Activated CD4-positive, alpha-beta memory T cell treated with anti-CD3 and anti-CD28 coated beads for 36 hours (primary cell): ENCODE measurements around the gene ANKRD40. TPM values are rescaled to one million over a fixed set of nuclear protein-coding genes. Genes with fewer than 3 reads are reported as not detected.

Source experiments
- CTCF ChIA-PET: fragments of 350-600 bp; sonication (Branson Sonifier 250); formaldehyde crosslinking; loops from one replicate; lab custom pipeline; 2021; ENCODE audit warnings: antibody characterized with exemption, inconsistent platforms; lab: Charles Lee
- POLR2A ChIA-PET: fragments of 350-600 bp; sonication (Branson Sonifier 250); formaldehyde crosslinking; loops from one replicate; lab custom pipeline; 2021; ENCODE audit warnings: antibody characterized with exemption; lab: Charles Lee
- DNase-seq: peaks from one replicate; pipeline ENCODE4 v3.0.0-alpha.2; 2020
- H3K27ac Mint-ChIP-seq: one replicate; pipeline ENCODE4 v1.8.0; 2021; ENCODE audit warnings: mixed read lengths
- H3K27me3 Mint-ChIP-seq: one replicate; pipeline ENCODE4 v1.8.0; 2021; ENCODE audit warnings: mixed read lengths
- H3K36me3 Mint-ChIP-seq: one replicate; pipeline ENCODE4 v1.8.0; 2021; ENCODE audit warnings: mixed read lengths
- H3K4me1 Mint-ChIP-seq: one replicate; pipeline ENCODE4 v1.8.0; 2021; ENCODE audit warnings: low read depth, mixed read lengths
- H3K4me3 Mint-ChIP-seq: one replicate; pipeline ENCODE4 v1.8.0; 2021; ENCODE audit warnings: mild to moderate bottlenecking, mixed read lengths
- H3K9me3 Mint-ChIP-seq: one replicate; pipeline ENCODE4 v1.8.0; 2021; ENCODE audit warnings: mixed read lengths
- intact Hi-C: fragments of 100-400 bp; cut with micrococcal nuclease; formaldehyde crosslinking; loops from one replicate; pipeline ENCODE4 v1.15.1; 2023
- total RNA-seq, 2 experiments: library from RNA; stranded (reverse); gene quantifications; one replicate each; pipeline ENCODE4 v1.2.3, GENCODE V29; 2021

ANKRD40 gene
- total RNA-seq, 2 experiments from 2014 or later, result 27.4 to 27.8 TPM

GRCh38 chr17:50675190-50675589, 32.5 kb downstream of the ANKRD40 start:
- Mint-ChIP-seq H3K4me3 (no peak overlapping the region), H3K27me3 (peaks cover 3% of the 10 kb centered on the region), H3K4me1 (no peaks in the 10 kb centered on the region), H3K36me3 (no peaks in the 10 kb centered on the region), H3K9me3 (no peaks in the 10 kb centered on the region), H3K27ac (no peak overlapping the region)
- intact Hi-C loops, result no loop called here
- DNase-seq, result no peak
- POLR2A ChIA-PET, result no interaction called here
- CTCF ChIA-PET, result no interaction called here

- Mint-ChIP-seq H3K4me3 (no peak overlapping the region), H3K27me3 (no peaks in the 10 kb centered on the region), H3K36me3 (no peaks in the 10 kb centered on the region), H3K4me1 (no peaks in the 10 kb centered on the region), H3K27ac (no peak overlapping the region), H3K9me3 (no peaks in the 10 kb centered on the region)
- ChIA-PET CTCF (no interaction called here), POLR2A (no interaction called here)
- DNase-seq, result no peak
- intact Hi-C loops, result no loop called here
Measured at GRCh38 chr17:50672831-50673551, 34.7 kb downstream of the ANKRD40 start.

GRCh38 chr17:50672071-50672470, 35.6 kb downstream of the ANKRD40 start:
- Mint-ChIP-seq H3K9me3 (no peaks in the 10 kb centered on the region), H3K4me1 (no peaks in the 10 kb centered on the region), H3K27me3 (no peaks in the 10 kb centered on the region), H3K27ac (no peak overlapping the region), H3K36me3 (no peaks in the 10 kb centered on the region), H3K4me3 (no peak overlapping the region)
- ChIA-PET POLR2A (no interaction called here), CTCF (interaction anchor here (0.5 kb wide), 1 partner anchor 140 kb away, joined by 3 read pairs; no protein-coding TSS in a partner anchor)
- DNase-seq, result no peak
- intact Hi-C loops, result no loop called here

GRCh38 chr17:50668838-50669581, 38.7 kb downstream of the ANKRD40 start:
- intact Hi-C loops, result no loop called here
- Mint-ChIP-seq H3K9me3 (no peaks in the 10 kb centered on the region), H3K4me3 (no peak overlapping the region), H3K4me1 (no peaks in the 10 kb centered on the region), H3K27me3 (no peaks in the 10 kb centered on the region), H3K27ac (no peak overlapping the region), H3K36me3 (no peaks in the 10 kb centered on the region)
- ChIA-PET POLR2A (no interaction called here), CTCF (interaction anchor here (1.5 kb wide), 1 partner anchor 38 kb away, joined by 3 read pairs; no protein-coding TSS in a partner anchor)
- no peak for DNase-seq

GRCh38 chr17:50668025-50668837, 39.5 kb downstream of the ANKRD40 start:
- no peaks in the 10 kb centered on the region for H3K4me1 Mint-ChIP-seq
- CTCF ChIA-PET, result no interaction called here
- H3K27ac Mint-ChIP-seq, result no peak overlapping the region
- H3K9me3 Mint-ChIP-seq, result no peaks in the 10 kb centered on the region
- POLR2A ChIA-PET, result no interaction called here
- H3K36me3 Mint-ChIP-seq, result no peaks in the 10 kb centered on the region
- intact Hi-C loops, result no loop called here
- H3K27me3 Mint-ChIP-seq, result no peaks in the 10 kb centered on the region
- H3K4me3 Mint-ChIP-seq, result no peak overlapping the region
- DNase-seq, result no peak

- Mint-ChIP-seq H3K27ac (no peak overlapping the region), H3K4me1 (no peaks in the 10 kb centered on the region), H3K9me3 (no peaks in the 10 kb centered on the region), H3K36me3 (no peaks in the 10 kb centered on the region), H3K4me3 (no peak overlapping the region), H3K27me3 (no peaks in the 10 kb centered on the region)
- POLR2A ChIA-PET, result no interaction called here
- intact Hi-C loops, result no loop called here
- CTCF ChIA-PET, result no interaction called here
- no peak for DNase-seq
Measured at GRCh38 chr17:50667259-50668024, 40.3 kb downstream of the ANKRD40 start.

GRCh38 chr17:50666316-50666715, 41.4 kb downstream of the ANKRD40 start:
- H3K27ac Mint-ChIP-seq, result no peak overlapping the region
- intact Hi-C loops, result no loop called here

GRCh38 chr17:50665838-50666237, 41.9 kb downstream of the ANKRD40 start:
- H3K9me3 Mint-ChIP-seq, result no peaks in the 10 kb centered on the region
- no peak overlapping the region for H3K27ac Mint-ChIP-seq
- POLR2A ChIA-PET, result no interaction called here
- intact Hi-C loops, result no loop called here
- no peaks in the 10 kb centered on the region for H3K36me3 Mint-ChIP-seq
- no peak for DNase-seq
- peaks cover 14% of the 10 kb centered on the region for H3K4me1 Mint-ChIP-seq
- no peaks in the 10 kb centered on the region for H3K27me3 Mint-ChIP-seq
- H3K4me3 Mint-ChIP-seq, result no peak overlapping the region
- CTCF ChIA-PET, result no interaction called here

More at GRCh38 chr17:50666316-50666715, 41.4 kb downstream of the ANKRD40 start:
- Mint-ChIP-seq H3K9me3 (no peaks in the 10 kb centered on the region), H3K4me1 (peaks cover 10% of the 10 kb centered on the region), H3K36me3 (no peaks in the 10 kb centered on the region), H3K27me3 (no peaks in the 10 kb centered on the region), H3K4me3 (no peak overlapping the region)
- no peak for DNase-seq
- ChIA-PET CTCF (no interaction called here), POLR2A (no interaction called here)

GRCh38 chr17:50664788-50665458, 42.8 kb downstream of the ANKRD40 start:
- H3K4me3 Mint-ChIP-seq, result no peak overlapping the region
- no peak for DNase-seq
- intact Hi-C loops, result no loop called here
- no peaks in the 10 kb centered on the region for H3K27me3 Mint-ChIP-seq
- peaks cover 14% of the 10 kb centered on the region for H3K4me1 Mint-ChIP-seq
- H3K27ac Mint-ChIP-seq, result no peak overlapping the region
- H3K36me3 Mint-ChIP-seq, result no peaks in the 10 kb centered on the region
- CTCF ChIA-PET, result no interaction called here
- POLR2A ChIA-PET, result interaction anchor here (0.6 kb wide), 1 partner anchor 398 kb away, joined by 3 read pairs; no protein-coding TSS in a partner anchor
- H3K9me3 Mint-ChIP-seq, result no peaks in the 10 kb centered on the region

- H3K4me1 Mint-ChIP-seq, result peaks cover 14% of the 10 kb centered on the region
- H3K36me3 Mint-ChIP-seq, result no peaks in the 10 kb centered on the region
- H3K9me3 Mint-ChIP-seq, result no peaks in the 10 kb centered on the region
- H3K27ac Mint-ChIP-seq, result no peak overlapping the region
- no peak for DNase-seq
- H3K27me3 Mint-ChIP-seq, result no peaks in the 10 kb centered on the region
- intact Hi-C loops, result no loop called here
- H3K4me3 Mint-ChIP-seq, result no peak overlapping the region
- POLR2A ChIA-PET, result no interaction called here
- CTCF ChIA-PET, result no interaction called here
Measured at GRCh38 chr17:50663812-50664374, 43.8 kb downstream of the ANKRD40 start.
